Astrocyte of the spinal cord (primary cell): ENCODE measurements around the gene SSH2.
A peak's percentile ranks its signal among the peaks of the same experiment; 100 is the strongest.

Experiments
- DNase-seq: peaks from one replicate; pipeline ENCODE4 v3.0.0; 2011; ENCODE audit warnings: low read depth, low spot score
- H3K4me3 ChIP-seq: 2 replicates; pipeline ENCODE4 v1.5.1; 2011; ENCODE audit warnings: low read depth, mild to moderate bottlenecking, low read length, moderate library complexity
- in situ Hi-C: cut with HindIII; loops from 2 replicates; pipeline ENCODE4 v1.10.0; 2017; ENCODE audit warnings: low sequenced_read_pairs
- TF ChIP-seq, protein P1 (sequence below): IDR thresholded peaks from 2 replicates; pipeline ENCODE4 v1.5.1; 2012; ENCODE audit warnings: low read depth, mild to moderate bottlenecking, low read length, inconsistent platforms

Gene SSH2

DNA sequence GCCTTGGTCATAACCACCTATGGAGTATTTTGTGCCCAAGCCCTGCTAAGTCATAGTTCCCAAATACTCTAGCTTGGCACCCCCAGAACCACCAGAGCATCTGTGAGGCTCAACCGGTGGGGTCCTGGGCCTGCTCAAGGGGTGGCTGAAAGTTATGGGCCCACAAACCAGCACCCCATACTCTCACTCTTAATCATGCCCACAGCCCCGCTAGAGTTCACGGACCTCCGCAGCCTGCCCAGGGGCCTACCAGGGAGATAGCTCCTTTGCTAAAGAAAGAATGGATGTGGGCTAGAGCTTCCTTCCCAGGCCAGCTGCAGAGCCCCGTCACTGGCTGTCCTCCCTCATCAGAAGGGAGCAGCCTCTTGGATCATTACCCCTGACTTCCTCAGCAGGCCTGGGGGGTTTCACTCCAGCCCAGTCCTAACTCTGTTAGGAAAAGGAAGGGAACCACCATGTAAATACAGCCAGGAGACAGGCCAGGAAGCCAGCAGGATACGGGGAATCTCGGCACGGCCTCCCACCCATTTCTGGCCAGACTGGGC, 341.9 kb downstream of the SSH2 start:
- TF ChIP-seq, protein P1, sequence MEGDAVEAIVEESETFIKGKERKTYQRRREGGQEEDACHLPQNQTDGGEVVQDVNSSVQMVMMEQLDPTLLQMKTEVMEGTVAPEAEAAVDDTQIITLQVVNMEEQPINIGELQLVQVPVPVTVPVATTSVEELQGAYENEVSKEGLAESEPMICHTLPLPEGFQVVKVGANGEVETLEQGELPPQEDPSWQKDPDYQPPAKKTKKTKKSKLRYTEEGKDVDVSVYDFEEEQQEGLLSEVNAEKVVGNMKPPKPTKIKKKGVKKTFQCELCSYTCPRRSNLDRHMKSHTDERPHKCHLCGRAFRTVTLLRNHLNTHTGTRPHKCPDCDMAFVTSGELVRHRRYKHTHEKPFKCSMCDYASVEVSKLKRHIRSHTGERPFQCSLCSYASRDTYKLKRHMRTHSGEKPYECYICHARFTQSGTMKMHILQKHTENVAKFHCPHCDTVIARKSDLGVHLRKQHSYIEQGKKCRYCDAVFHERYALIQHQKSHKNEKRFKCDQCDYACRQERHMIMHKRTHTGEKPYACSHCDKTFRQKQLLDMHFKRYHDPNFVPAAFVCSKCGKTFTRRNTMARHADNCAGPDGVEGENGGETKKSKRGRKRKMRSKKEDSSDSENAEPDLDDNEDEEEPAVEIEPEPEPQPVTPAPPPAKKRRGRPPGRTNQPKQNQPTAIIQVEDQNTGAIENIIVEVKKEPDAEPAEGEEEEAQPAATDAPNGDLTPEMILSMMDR, result no peak
- H3K4me3 ChIP-seq, result peak overlapping the region; percentile 76
- in situ Hi-C loops, result no loop called here
- no peak for DNase-seq

GRCh38 chr17:29587591-29587990, 342.4 kb downstream of the SSH2 start:
- in situ Hi-C loops, result no loop called here
- H3K4me3 ChIP-seq, result peak overlapping the region; percentile 76
- TF ChIP-seq, protein P1, result no peak
- no peak for DNase-seq

DNA sequence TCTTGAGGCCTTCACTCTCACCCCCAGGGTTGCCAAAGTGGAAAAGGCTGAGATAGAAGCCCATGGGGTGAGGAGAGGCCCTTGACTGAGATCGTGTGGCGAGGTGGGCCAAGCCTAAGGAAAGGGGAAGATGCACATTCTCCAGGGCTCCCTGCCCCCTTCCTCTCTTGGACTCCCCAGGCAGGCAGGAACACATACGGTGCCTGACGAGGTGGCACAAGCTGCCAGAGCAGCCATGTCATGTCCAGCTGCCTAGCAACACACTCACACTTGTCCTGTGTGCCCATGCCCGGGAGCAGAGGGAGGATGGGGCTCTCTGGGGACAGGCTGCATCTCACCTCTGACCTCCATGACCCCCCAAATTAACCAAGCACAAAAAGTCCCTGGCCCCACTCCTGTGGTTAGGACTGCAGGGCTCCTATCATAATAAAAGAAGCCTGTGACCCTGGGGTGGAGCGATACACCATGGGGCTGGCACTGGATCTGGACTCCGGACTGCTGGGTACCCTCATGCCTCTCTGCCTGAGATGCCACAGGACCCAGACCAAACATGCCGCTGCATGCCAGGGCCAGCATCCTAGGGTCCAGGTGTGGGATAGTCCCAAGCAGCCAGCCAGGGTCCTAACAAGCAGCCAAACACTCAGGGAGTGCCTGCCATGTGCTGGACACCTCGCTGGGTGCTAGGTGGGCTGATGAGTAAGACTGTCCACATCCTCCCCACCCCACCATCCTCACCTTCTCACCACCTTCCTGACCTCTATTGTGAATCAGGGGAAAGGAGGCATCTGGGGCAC, 343.2 kb downstream of the SSH2 start:
- in situ Hi-C loops, result no loop called here
- TF ChIP-seq, protein P1, result no peak
- H3K4me3 ChIP-seq, result no peak overlapping the region
- no peak for DNase-seq

DNA sequence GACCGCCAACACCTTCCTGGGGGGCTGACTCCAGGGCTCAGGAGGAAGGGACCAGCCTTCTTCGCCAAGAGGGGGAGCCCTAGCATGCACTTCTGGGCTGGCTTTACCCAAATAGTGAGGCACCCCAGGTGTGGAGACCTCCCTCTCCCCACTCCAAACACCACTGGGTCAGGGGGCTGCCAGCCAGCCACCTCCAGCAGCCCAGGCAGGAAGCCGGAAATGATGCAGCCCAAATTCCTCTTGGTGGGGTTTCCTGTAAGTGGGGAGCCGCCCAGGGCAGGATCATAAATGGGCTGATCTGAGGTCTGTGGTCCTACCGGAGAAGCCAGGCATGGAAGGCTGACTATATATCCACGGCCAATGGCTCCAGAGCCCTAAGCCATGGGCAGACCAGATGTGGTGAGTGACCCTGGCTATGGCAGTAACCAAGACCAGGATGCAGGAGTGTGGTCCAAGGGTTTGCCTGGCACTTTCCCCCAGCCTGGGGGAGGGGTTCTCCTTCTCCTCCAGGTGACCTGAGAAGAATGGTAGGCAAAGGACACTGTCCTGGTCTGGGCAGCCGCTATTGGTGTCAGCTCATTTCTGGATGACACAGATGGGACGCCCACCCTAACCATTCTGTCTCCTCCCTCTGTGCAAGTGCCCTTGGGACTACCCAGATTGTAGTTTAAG, 344.8 kb downstream of the SSH2 start:
- no peak overlapping the region for H3K4me3 ChIP-seq
- in situ Hi-C loops, result no loop called here
- TF ChIP-seq, protein P1, result peak; percentile 55
- DNase-seq, result no peak

DNA sequence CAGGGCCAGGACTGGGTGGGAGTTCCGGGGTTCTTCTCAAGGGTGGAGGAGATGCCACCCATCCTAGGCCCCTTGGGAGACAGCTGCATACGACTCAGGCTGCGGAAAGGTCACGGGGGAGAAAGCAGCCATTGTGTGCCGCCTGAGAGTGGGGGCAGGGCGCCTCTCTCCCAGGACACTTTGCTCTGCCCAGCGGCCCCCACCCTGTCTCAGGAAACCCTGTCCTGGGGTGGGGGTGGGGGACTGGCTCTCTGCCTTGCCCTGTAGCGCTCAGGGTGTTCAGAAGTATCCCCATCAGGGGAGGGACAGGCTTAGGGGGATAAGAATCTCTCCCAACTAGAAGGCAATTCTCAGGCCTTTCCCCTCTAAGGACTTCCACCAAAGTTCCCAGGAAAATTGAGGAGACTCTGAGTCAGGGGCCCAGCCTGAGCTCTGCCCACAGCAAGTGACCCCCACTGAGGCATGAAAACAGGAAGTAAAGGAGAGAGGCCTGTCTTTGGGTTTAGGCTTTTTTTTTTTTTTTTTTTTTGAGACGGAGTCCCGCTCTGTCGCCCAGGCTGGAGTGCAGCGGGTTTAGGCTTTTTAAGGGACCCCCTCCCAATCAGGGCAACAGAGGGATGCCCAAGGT, 345.5 kb downstream of the SSH2 start:
- in situ Hi-C loops, result no loop called here
- TF ChIP-seq, protein P1, result no peak
- no peak overlapping the region for H3K4me3 ChIP-seq

GRCh38 chr17:29583324-29584248, 346.4 kb downstream of the SSH2 start:
- no peak overlapping the region for H3K4me3 ChIP-seq
- TF ChIP-seq, protein P1, result no peak
- in situ Hi-C loops, result no loop called here
- DNase-seq, result no peak

More for the DNA sequence above, 345.5 kb downstream of the SSH2 start:
- no peak for DNase-seq
